ENCODE results near the gene ANKRD60.

ANKRD60 gene, protein sequence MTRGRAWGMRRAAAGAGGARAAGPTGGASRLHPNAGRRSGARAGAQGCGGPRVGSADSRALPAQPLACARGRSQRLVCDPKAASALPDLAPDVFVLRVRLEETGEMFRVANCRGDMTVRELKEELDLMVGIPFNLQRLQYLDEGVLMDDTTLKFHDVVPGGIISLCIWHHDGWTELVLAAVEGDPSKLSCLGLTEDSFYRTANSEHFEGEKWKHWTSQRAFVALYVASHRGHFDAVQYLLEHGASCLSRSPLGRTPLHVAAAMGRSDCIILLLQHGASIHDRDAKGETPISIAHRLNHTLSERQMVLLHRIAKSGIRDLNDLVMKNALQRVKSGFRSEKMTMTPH

GRCh38 chr20:58228484-58229197 is at the start of gene ANKRD60:
Gene ANKRD60, minus strand, starts transcription at chr20:58228653. Its CDS starts 0 bp downstream, at chr20:58228653.
- DNase-seq = no peak
- no peaks in the 10 kb centered on the region for H3K9me3 ChIP-seq
- peak within 1 kb of the TSS in 1 of 2 donors; percentile 9 for H3K4me3 ChIP-seq
- no peak within 1 kb of the TSS for H3K27ac ChIP-seq
- H3K4me1 ChIP-seq = peaks cover 0 to 8% (median 4%) of the 10 kb centered on the region in 4 donors
- TF ChIP-seq CTCF (IDR thresholded peaks at IDR 0.05) = no peak
- H3K36me3 ChIP-seq = peaks cover 3 to 18% (median 11%) of the 10 kb centered on the region in 3 donors
- H3K27me3 ChIP-seq = peaks cover 0 to 39% of the 10 kb centered on the region in 2 donors
- intact Hi-C loops (cut with DNase I; ENCODE audit: low total_unique reads) = no loop called here

DNA sequence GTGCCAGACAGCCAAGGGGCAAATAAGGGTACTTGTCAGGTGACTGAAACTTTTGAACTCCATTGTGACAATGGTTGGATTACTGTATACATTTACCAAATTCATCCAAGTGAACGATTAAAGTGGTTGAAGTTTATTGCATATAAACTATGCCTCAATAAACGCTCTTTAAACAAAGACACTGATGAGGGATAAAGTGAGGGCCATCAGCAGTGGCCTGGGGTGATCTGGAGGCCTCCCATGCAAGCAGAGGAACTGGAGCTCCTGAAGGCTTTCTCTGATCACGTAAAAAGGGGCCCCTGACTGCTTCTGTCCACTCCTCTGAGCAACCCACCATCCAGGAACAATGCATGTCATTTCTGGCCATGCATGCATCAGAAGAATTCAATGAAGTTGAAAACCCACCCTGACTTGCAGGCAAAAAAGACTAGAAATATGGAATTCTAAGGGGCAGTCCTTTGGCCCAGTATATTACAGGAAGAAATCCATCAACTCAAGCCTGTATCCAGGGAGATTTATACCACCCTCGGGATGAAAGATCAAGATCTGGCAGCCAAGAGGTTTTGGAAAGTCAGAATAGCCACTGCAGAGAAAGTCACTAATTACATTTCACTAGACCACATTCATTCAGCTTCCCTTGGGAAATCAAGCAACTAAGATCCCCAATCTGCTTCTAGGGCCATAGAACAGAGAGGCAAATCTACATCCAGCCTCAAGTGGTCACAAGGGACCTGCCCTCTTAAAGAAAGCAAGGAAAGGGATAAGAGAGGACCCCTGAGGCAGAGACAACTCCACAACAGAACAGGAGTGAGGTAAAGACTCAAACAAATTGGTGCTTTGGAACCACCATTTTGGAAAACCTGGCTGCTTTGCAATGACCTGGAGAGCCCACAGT is 49.4 kb upstream of the ANKRD60 start:
- Histone ChIP-seq H3K9me3 (no peaks in the 10 kb centered on the region), H3K4me1 (no peaks in the 10 kb centered on the region), H3K27me3 (no peaks in the 10 kb centered on the region), H3K4me3 (no peak overlapping the region), H3K27ac (no peak overlapping the region), H3K36me3 (no peaks in the 10 kb centered on the region)
- intact Hi-C loops (cut with DNase I; ENCODE audit: low total_unique reads) = no loop called here
- no peak for DNase-seq
- TF ChIP-seq CTCF (IDR thresholded peaks at IDR 0.05) = no peak

- no peaks in the 10 kb centered on the region for H3K27me3 ChIP-seq
- intact Hi-C loops (cut with DNase I; ENCODE audit: low total_unique reads) = no loop called here
- no peak for TF ChIP-seq CTCF (IDR thresholded peaks at IDR 0.05)
- no peak overlapping the region for H3K27ac ChIP-seq
- H3K4me1 ChIP-seq = no peaks in the 10 kb centered on the region
- H3K4me3 ChIP-seq = no peak overlapping the region
- H3K9me3 ChIP-seq = no peaks in the 10 kb centered on the region
- no peaks in the 10 kb centered on the region for H3K36me3 ChIP-seq
- DNase-seq = no peak
These were observed 48.7 kb upstream of the ANKRD60 start for GRCh38 chr20:58277107-58277506.

DNA sequence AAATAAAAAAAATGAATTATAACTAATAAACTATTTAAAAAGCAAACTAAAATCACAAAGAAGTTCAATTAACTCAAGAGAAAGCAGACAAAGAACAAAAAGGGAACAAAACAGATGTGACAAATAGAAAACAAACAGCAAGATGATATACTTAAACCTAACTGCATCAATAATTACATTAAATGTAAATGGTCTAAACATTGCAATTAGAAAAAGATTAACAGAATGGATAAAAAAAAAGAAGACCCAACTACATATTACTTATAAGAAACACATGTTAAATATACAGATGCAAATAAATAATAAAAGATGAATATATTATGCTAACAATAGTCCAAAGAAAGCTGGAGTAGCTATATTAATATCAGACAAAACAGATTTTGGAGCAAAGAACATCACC is 45.9 kb upstream of the ANKRD60 start:
- Histone ChIP-seq H3K4me3 (no peak overlapping the region), H3K27me3 (no peaks in the 10 kb centered on the region), H3K36me3 (peaks cover 8 to 16% (median 13%) of the 10 kb centered on the region in 3 donors), H3K4me1 (no peaks in the 10 kb centered on the region), H3K9me3 (no peaks in the 10 kb centered on the region), H3K27ac (no peak overlapping the region)
- TF ChIP-seq CTCF (IDR thresholded peaks at IDR 0.05) = no peak
- no peak for DNase-seq
- intact Hi-C loops (cut with DNase I; ENCODE audit: low total_unique reads) = no loop called here

DNA sequence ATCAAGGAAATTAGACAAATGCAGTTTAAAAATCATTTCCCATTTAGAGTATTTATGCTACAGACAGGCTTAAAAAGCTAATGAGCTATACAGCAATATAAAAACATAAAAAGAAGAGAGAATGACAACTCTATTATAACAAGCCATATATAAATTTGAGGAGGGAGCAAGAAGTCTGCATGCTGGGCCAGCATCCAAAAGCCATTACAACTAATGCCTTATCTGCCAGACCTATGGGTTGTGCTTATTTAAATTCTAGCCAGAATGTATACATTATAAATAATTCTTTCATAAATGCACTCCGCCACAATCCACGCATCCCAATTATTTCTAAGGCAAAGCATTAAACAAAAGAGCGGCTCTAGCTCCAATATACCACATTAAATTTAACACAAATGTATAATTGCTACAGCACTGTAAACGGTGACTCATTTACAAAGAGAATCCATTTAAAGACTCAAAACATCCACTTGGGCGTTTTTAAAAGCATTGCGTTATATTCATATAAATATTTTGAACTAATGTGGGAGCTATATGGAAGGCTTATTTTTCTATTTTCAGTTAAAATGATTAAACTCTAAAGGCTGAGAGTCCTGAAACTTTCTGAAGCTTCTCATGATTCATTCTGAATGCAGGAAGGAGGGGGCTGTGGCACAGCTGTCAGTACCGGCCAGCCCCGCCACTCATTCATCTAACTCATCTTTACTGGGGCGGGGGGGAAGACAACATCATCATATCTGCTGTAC is 43.3 kb upstream of the ANKRD60 start:
- no peaks in the 10 kb centered on the region for H3K4me1 ChIP-seq
- peaks cover 19 to 40% (median 29%) of the 10 kb centered on the region in 3 donors for H3K36me3 ChIP-seq
- DNase-seq = no peak
- H3K27me3 ChIP-seq = no peaks in the 10 kb centered on the region
- intact Hi-C loops (cut with DNase I; ENCODE audit: low total_unique reads) = no loop called here
- no peak for TF ChIP-seq CTCF (IDR thresholded peaks at IDR 0.05)
- no peak overlapping the region for H3K27ac ChIP-seq
- H3K9me3 ChIP-seq = no peaks in the 10 kb centered on the region
- H3K4me3 ChIP-seq = no peak overlapping the region

All from tibial artery (tissue), 4 donors.